OCI-LY1 (cell line): ENCODE data around the gene ZNF609.

Experiments used
- EZH2 ChIP-seq: fragments of 200-600 bp; sonication (generic), shearing (Covaris generic); IDR thresholded peaks from 2 replicates; pipeline ENCODE4 v1.8.0; 2017; ENCODE audit warnings: borderline replicate concordance, mixed run types, mild to moderate bottlenecking, antibody characterized with exemption, low read length, moderate library complexity, mixed read lengths
- TF ChIP-seq, protein P1 (sequence below): fragments of 200-600 bp; sonication (generic), shearing (Covaris generic); IDR thresholded peaks from 2 replicates; pipeline ENCODE4 v1.5.1; 2017; ENCODE audit warnings: mild to moderate bottlenecking, antibody characterized with exemption, low read length, moderate library complexity, mixed read lengths

DNA sequence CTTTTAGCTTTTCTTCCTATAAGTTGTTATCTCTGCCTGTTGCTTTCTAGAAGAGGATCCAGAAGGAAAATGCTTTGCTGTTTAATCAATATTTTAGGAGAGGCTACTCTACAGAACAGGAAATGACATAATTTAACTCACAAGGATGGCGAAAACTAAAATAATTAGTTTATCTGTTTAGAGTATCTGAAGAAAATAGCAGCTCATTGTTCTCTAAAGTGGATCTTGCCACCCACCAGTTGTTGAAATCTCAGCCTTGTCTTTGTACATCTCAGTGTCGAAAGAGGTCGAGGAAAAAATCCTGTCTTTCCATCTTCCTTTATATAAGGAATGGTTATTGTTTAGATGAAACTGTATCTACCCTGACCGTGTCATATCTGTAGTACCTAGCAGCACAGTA is 126.6 kb downstream of the ZNF609 start:
- TF ChIP-seq, protein P1, sequence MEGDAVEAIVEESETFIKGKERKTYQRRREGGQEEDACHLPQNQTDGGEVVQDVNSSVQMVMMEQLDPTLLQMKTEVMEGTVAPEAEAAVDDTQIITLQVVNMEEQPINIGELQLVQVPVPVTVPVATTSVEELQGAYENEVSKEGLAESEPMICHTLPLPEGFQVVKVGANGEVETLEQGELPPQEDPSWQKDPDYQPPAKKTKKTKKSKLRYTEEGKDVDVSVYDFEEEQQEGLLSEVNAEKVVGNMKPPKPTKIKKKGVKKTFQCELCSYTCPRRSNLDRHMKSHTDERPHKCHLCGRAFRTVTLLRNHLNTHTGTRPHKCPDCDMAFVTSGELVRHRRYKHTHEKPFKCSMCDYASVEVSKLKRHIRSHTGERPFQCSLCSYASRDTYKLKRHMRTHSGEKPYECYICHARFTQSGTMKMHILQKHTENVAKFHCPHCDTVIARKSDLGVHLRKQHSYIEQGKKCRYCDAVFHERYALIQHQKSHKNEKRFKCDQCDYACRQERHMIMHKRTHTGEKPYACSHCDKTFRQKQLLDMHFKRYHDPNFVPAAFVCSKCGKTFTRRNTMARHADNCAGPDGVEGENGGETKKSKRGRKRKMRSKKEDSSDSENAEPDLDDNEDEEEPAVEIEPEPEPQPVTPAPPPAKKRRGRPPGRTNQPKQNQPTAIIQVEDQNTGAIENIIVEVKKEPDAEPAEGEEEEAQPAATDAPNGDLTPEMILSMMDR = no peak
- TF ChIP-seq EZH2 = no peak
